GM21717 (cell line): Measurements from ENCODE around the gene CMTM3.
"Not testable (repeated sequence)": the region's sequence is repeated elsewhere in the genome, so short reads cannot be mapped to it uniquely, and the experiment has no call there.

ENCODE experiments used
- ATAC-seq: cut with Tn5 transposase; IDR thresholded peaks from one replicate; pipeline ENCODE4 v1.9.1; 2021; ENCODE audit warnings: mild to moderate bottlenecking, moderate library complexity; ENCODE audit not compliant: unreplicated experiment

CMTM3 gene

DNA sequence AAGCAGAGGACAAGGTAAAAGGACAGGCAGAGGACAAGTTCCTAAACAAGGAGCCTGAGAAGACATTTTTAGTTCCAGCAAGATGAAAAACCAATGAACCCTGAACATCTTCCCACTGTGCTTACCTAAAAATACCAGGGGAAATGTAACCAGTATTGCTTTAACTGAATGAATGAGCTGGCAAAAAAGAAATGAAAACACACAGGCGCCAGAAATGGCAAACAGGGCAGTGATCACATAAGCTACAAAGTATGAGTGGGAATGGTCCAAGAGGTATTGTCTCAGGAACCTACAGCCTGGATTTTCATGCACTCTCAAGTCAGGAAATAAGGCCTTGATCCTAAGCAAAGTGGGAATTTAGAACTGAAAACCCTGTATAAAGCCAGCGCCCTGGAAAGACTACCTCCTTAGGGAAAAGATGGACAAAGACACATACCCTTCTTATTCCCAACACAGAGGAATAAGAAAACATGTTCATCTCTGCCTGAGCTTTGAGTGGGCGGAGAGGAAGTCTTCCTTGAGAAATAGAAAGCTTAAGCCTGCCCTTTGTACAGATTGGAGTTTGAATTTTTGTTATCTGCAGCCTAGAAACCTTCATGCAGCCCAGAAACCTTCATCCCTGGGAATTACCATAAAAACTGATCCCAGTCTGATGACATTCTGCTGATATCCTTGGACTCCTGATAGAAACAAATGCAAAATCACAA is 23.1 kb upstream of the CMTM3 start:
- no peak for ATAC-seq

DNA sequence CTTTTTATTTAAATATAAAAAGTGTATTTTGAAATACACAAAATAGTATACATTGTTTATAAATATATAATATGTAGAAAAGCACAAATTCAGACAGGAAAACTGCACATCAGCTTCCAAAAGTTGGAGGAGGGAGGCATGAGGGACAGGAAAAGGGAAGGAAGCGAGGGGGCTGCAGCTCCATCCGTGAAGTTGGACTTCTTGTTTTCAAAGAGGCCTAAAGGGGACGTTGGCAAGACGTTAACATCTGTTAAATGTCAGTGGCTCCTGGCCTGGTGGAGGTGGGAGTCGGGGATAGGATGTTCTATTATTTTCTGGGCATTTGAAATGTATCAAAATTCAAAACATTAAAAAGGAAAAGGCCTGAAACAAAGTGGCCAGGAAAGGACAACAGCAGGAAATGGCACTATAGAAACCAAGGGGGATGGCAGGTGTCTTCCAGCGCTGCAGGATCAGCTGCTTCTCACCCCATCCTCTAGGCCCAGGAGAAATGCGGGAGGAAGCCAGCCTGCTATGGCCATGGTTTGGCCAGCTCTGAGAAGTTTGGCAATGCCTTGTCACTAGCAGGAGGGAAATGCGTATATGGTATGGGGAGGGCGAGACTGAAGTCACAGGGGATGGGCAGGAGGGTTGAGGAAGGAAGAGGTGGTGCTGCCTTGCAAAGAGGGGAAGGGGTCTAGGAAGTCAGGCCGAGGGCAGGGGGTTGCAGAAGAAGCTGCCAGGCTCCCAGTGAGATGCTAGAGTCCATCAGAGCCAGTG is 18.8 kb upstream of the CMTM3 start:
- no peak for ATAC-seq

DNA sequence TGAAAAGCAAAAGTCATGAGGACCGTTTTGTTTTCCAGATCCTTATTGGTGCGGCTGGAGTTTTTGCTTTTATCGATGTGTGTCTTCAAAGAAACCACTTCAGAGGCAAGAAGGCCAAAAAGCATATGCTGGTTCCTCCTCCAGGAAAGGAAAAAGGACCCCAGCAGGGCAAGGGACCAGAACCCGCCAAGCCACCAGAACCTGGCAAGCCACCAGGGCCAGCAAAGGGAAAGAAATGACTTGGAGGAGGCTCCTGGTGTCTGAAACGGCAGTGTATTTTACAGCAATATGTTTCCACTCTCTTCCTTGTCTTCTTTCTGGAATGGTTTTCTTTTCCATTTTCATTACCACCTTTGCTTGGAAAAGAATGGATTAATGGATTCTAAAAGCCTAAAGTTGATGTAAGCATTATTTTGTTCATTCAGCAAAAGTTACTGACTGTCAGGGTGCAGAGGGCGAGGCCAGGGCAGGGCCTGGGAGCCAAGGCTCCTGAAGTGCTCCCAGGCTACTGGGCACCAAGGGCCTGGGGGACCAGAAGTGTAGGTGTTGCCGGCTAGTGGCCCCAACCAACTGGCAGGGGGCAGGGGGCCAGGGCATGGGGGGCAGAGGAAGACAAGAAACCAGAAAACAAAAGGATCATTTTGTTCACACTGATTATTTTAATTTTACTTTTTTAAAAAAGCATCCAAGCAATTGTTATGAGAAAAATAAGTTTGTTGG is 16.5 kb upstream of the CMTM3 start:
- no peak for ATAC-seq

DNA sequence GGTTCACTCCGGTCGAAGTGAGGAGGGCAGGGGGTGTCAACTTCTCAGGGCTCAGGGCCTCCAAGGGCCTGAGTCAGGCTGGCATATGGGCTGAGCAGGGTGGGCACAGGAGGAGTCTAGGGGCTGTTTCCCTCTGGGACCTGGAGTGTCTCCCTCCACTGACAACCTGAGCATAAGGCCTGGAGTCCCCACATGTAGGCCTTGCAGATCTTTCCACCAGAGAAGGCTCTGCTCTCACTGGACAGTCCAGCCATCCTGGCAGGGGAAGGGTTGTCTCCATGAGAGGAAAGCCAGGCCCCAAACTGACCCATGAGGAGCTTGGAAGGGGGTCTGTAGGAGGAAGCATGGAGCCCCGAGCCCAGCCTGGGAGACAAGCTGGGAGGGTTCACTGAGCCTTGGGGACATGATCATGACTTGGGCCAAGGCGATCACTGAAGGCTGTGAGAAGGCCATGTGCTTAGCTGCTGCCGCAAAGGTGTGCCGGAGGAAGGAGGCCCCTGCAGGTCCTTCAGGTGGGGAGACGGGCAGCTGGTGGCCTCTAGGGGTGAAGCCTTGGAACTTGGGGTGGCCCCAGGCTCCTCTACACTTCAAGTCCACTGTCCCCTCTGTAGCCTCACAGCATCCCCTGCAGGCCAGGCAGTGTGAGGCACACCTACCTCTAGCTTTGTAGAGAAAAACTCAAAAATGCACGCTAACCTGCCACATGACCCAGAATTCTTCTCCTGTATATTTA is 15.4 kb upstream of the CMTM3 start:
- ATAC-seq, result no peak

DNA sequence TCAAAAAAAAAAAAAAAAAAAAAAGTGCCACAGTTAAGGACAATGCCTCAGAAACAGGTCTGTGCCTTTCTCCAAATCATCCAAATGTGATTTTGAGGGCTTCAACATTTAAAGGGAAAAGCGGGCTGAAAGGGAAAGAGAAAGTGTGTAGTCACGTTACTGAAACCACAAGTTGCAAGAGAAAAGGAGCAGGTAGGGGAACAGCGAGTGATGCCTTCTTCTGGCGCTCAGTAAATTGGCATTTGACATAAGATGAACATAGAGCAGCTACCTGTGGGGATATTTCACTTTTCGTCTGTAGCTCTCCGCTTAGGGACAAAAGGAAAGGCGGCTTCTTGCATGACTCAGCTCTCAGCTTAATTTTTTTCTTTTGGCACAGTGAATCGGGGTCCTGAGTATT is 14.2 kb upstream of the CMTM3 start:
- ATAC-seq, result no peak

DNA sequence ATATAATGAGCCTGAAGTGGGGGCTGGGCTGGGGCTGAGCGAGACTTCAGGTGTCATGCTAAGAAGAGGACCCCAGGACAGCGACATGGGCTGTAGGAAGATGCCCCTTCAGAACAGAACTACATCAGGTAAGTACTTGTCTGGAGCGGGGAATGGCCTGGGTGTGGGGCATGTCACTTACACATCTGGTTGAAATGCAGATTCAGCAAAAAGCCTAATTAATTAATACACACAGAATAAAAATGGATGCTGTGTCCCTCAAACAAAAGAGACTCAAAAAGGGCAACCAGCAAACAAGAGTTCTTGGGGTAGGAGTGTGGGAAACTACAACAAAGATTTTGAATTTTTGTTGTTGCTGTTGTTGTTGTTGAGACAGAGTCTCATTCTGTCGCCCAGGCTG is 13.5 kb upstream of the CMTM3 start:
- no peak for ATAC-seq

DNA sequence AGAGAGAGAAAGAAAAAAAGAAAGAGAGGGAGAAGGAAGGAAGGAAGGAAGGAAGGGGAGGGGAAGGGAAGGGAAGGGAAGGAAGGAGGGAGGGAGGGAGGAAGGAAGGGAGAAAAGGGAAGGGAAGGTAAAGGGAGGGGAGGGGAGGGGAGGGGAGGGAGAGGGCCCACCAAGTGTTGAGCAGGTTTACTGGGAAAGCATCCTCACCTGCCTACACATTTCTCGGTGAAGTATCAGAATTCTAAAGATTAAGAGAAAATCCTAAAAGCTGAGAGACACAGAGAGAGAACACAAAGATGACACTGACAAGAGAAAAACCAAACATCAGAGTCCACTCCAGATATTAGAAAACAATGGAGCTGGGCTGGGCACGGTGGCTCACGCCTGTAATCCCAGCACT is 12.3 kb upstream of the CMTM3 start:
- no peak for ATAC-seq

DNA sequence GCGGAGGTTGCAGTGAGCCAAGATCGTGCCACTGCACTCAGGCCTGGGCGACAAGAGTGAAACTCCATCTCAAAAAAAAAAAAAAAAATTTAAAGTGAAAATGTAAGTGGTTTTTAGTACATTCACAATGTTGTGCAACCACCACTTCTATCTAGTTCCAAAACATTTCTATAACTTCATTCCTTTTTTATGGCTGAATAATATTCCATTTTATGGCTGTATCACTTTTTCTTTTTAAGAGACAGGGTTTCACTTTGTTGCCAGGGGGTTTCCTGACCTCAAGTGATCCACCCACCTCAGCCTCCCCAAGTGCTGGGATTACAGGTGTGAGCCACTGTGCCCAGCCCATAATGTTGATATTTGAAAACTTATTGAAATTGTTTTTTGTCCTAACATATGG is 11.7 kb upstream of the CMTM3 start:
- no peak for ATAC-seq

DNA sequence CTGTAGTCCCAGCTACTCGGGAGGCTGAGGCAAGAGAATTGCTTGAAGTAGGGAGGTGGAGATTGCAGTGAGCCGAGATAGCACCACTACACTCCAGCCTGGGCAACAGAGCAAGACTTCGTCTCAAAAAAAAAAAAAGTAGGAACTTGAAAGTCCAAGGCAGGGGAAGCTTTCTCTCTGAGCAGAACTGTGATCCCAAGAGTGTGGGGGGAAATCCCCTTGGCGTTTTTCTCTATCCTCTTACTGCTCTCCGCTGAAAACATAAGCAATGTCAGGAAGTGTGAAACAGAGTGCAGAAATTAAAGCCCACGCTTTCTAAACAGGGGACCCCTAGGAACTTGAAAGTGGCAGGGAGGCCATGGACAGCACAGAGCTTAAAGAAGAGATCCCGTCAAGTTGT is 9.8 kb upstream of the CMTM3 start:
- ATAC-seq, result no peak

DNA sequence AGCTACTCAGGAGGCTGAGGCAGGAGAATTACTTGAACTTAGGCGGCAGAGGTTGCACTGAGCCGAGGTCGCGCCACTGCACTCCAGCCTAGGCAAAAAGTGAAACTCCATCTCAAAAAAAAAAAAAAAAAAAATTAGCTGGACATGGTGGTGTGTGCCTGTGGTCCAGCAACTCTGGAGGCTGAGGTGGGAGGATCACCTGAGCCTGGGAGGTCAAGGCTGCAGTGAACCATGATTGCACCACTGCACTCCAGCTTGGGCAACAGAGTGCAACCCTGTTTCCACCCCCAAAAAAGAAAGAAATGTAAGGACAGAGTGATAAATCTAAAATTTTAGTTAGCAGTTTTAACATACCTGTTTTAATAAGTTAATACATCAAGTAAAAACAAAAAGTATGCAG is 7.9 kb upstream of the CMTM3 start:
- not testable (repeated sequence) for ATAC-seq

DNA sequence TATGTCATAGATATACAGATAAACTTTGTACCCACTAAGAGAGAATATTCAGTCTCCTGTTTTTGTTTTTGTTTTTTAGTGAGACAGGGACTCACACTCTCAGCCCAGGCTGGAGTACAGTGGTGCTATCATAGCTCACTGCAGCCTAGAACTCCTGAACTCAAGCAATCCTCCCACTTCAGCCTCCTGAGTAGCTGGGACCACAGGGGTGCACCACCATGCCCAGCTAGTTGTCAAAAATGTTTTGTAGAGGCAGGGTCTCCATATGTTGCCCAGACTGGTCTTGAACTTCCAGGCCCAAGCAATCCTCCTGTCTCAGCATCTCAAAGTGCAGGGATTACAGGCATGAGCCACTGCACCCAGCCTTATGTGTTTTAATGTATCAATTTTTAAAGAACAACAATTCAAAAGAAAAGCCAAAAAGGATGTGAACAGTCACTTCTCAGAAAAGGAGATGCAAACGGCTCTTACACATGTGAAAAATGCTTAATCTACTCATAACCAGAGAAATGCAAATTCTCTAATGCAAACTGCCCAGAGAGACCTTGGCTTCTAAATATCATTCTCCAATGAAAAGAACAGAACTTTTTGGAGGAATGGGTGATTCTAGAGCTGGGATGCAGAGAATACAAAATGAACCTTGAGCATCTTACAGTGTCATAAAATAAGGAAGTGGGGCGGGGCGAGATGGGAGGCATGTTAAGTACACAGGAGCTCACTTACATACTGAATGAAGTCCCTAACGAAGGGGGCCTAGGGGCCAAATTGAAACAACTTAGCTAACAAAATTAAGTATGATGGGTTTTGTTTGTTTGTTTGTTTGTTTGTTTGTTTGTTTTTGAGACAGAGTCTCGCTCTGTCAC is 7.3 kb upstream of the CMTM3 start:
- no peak for ATAC-seq

DNA sequence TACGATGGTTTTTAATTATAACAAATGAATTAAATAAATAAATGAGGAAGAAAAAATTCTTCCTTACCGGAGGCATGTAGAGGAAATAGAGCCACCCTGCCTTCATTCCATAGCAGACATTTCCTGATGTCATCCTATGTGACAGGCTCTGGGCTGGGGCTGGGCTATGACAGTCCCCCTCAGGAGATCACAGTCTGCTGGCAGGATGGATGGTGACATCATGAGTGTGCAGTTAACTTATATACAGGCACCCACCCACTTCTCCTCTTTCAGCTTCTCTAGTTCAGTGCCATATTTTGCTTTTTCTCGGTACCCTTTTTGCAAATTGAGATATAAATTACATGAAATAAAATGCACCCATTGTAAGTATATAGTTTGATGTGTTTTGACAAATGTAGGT is 6.4 kb upstream of the CMTM3 start:
- ATAC-seq, result no peak

DNA sequence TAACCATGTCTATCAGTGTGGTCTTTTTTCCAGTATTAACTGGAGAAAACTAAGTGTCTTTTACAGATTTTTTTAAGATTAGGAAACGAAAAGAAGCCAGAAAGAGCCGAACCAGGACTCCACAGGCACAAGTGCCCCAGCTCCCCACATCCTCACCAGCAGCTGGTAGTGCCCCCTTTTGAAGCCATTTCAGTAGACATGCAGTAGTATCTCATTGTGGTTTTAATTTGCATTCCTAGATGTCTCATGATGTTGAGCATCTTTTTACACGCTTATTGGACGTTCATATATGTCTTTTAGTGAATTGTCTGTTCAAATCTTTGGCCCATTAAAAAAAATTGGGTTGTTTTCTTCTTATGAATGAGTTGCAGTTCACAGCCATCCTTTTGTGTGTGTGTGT is 4.8 kb upstream of the CMTM3 start:
- ATAC-seq, result no peak

DNA sequence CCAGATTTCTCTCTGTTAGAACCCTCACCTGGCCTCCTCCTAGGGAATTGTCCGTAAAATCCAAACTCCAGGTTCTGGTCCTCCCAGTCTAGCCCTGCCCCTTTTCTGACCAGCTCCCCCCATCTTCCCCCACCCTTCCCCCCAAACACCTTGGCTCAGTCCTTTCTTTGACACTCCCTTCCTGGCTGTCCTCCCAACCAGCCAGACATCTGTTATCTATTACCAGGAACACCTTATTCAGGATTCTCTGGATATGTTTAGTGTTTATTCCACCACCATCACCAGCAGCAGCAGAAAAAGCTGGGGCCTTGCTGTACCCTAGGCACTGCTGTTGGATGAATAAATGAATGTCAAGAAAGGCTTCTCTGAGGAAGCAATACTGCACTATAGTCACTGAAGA is 4.0 kb upstream of the CMTM3 start:
- no peak for ATAC-seq

DNA sequence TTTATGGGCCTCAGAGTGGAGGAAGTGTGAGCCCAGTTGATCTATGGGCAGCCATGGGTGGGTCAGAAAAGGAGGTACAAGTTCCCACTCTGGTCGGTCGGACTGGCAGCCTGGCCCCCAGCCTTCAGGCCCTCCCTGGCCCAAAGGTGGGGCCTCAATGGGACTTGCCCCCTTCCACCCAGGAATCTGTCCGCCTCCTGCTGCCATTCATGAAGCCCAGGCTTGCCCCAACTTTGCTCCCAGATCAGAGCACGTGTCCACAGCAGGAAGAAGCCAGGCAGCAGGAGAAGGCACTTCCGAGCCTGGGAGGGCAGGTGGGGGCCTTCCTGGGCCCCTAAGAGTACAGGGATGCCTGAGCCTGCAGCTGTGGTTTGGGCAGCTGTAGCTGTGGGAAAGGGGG is 3.0 kb upstream of the CMTM3 start:
- no peak for ATAC-seq

DNA sequence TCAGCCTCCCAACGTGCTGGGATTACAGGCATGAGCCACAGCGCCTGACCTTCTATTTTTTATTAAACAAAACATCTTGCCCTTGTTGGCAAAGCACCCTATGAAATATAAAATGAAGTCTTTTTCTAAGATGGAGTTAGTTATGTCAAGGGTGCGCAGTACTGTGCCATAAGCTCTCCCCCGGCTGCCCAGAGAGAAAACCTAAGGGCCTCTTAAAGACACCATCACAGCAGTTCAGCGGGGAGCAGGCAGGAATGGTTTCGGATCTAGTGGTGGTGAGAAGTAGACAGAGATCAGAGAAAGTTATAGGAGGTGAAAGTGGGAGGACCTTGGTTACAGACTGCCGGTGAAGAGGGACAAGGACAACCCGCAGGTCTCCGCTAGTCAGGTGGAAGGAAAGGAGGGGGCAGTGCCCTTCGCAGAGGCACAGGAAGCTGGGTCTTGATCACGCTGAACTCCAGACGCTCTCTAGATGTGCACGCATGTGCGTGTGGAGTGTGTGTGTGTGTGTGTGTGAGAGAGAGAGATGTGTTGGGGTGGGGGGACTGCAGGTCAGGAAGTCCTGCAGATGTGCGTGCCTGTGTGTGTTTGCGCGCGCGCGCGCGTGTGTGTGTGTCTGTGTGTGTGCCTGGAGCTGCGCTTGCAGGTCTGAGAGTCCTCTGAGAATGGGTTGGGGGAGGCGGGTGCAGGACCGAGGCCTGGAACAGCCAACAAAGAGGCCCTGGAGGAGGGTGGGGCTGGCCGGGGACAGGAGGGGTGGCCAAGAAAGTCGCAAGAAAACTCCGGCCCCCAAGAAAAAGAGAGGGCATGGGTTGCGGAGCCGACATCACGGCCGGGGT is 748 bp upstream of the CMTM3 start:
- ATAC-seq, result no peak

DNA sequence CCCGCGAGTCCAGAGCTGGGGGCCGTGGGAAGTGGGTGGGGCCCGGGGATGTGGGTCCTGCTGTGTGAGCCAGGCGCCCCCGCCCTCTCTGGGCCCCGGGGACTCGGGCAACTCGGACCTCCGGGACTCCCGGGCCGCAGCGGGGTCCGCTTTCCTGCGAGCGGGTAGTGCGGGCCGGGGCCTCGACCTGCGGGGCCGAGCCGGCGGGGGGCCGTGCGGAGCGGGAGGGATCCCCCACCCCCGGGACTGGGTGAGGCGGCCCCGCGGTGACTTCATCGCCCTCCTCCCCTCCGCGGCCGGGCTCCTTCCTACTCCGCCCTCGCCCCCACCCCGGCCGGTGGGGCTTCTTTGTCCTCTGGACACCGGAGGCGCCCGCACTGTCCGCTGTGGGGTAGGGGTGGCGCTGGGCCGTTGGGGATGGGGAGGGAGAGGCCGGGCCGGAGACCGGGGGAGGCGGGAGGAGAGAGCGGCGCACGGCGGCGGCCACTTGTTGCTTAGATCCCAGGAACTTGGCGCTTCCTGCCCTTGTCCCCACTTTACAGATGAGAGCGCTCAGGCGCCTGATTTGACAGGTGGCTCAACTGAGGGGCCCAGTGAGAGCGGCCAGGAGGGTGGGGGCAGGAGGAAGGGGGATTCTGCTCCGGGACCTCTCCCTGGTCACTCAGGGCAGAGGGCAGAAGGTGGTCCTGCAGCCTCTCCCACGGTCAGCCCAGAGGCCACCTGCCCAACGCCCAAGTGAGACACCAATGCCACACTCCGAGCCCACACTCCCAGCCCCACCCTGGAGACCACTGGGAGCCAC is 874 bp downstream of the CMTM3 start:
- ATAC-seq, result no peak

DNA sequence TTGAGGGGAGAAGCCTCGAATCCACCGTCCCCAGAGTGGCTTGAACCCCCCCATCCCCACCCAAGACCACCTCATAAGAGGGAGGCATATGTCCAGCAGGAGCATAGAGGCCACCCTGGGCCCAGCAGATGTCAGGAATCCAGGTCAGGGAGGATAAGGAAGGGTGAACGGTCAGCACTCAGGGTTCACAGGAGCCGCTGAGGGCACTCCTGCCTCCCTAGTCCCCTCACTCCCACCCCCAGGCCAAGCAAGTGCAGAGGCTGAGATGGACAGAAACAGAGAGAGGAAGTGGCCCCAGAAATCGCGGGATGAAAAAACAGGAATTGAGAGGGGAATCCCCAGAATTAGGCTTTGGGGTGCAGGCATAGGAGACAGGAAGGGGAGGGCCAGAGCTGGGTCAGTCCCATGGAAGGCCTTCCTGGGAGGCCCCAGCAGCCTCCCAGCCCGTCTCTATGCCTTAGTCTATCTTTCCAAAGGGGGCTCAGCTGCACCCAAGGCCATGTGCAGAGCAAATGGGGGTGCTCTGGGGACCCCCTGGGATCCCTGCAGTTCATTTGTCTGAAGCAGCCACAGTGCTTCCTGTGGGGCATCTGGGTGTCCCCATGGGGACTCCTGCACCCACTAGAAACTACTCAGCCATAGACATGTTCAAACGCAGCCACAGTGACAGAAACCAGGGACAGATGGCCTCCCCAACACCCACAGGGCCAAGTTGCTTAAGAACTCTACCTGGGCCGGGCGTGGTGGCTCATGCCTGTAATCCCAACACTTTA is 1.7 kb downstream of the CMTM3 start:
- ATAC-seq, result peak; percentile 40
